SK-N-SH (cell line): ENCODE data around the gene FBXW8.

ENCODE experiments used
- EZH2phosphoT487 ChIP-seq: fragments of 200-600 bp; sonication (generic); IDR thresholded peaks from 2 replicates; pipeline ENCODE4 v1.6.1; 2017; ENCODE audit warnings: low read depth, mixed run types, mild to moderate bottlenecking, antibody characterized with exemption, moderate library complexity, borderline replicate concordance
- MXI1 ChIP-seq: IDR thresholded peaks from 2 replicates; pipeline ENCODE4 v1.6.1; 2012; ENCODE audit warnings: mild to moderate bottlenecking, low read depth, low read length, improper control_type of control experiment
- POLR2AphosphoS5 ChIP-seq: IDR thresholded peaks from 2 replicates; pipeline ENCODE4 v1.6.1; 2012; ENCODE audit warnings: low read depth, low read length
- RFX5 ChIP-seq: IDR thresholded peaks from 2 replicates; pipeline ENCODE4 v1.6.1; 2012; ENCODE audit warnings: mild to moderate bottlenecking, improper control_type of control experiment, low read length
- TAF1 ChIP-seq: IDR thresholded peaks from 2 replicates; pipeline ENCODE4 v1.6.1; 2012; ENCODE audit warnings: low read depth, mild to moderate bottlenecking, low read length, moderate library complexity, borderline replicate concordance
- TF ChIP-seq, protein P1 (sequence below): fragments of 200-600 bp; sonication (generic); IDR thresholded peaks from 2 replicates; pipeline ENCODE4 v1.6.1; 2017; ENCODE audit warnings: antibody characterized with exemption, mild to moderate bottlenecking, moderate library complexity

DNA sequence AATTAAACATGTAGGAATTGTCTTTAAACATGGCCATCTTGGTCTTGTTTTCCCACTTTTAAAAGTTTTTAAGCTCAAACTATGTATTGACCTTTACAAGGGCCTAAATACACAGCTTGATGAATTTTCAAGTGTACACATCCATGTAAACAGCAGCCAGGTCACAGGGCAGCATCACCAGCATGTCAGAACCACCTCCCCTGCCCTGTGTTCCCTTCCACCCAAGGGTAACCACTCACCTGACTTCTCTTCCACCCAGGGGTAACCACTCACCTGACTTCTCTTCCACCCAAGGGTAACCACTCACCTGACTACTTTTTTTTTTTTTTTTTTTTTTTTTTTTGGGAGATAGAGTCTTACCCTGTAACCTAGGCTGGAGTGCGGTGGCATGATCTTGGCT, 4.6 kb downstream of the FBXW8 start:
- TF ChIP-seq, protein P1, sequence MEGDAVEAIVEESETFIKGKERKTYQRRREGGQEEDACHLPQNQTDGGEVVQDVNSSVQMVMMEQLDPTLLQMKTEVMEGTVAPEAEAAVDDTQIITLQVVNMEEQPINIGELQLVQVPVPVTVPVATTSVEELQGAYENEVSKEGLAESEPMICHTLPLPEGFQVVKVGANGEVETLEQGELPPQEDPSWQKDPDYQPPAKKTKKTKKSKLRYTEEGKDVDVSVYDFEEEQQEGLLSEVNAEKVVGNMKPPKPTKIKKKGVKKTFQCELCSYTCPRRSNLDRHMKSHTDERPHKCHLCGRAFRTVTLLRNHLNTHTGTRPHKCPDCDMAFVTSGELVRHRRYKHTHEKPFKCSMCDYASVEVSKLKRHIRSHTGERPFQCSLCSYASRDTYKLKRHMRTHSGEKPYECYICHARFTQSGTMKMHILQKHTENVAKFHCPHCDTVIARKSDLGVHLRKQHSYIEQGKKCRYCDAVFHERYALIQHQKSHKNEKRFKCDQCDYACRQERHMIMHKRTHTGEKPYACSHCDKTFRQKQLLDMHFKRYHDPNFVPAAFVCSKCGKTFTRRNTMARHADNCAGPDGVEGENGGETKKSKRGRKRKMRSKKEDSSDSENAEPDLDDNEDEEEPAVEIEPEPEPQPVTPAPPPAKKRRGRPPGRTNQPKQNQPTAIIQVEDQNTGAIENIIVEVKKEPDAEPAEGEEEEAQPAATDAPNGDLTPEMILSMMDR = no peak
- TF ChIP-seq POLR2AphosphoS5 (no peak), TAF1 (no peak), RFX5 (no peak), EZH2phosphoT487 (no peak), MXI1 (no peak)
